Amniotic stem cell (primary cell): ENCODE measurements around the gene STX18.
"Not testable (repeated sequence)": the region's sequence is repeated elsewhere in the genome, so short reads cannot be mapped to it uniquely, and the experiment has no call there.

Experiments used
- DNase-seq: peaks from one replicate; lab custom pipeline; 2025; lab: John Stamatoyannopoulos, UW

STX18 gene

GRCh38 chr4:4541661-4542570, at the start of gene STX18:
Gene STX18 (minus strand): TSS chr4:4542048. CDS start chr4:4541964, 84 bp downstream.
- DNase-seq, result peak; percentile 68

DNA sequence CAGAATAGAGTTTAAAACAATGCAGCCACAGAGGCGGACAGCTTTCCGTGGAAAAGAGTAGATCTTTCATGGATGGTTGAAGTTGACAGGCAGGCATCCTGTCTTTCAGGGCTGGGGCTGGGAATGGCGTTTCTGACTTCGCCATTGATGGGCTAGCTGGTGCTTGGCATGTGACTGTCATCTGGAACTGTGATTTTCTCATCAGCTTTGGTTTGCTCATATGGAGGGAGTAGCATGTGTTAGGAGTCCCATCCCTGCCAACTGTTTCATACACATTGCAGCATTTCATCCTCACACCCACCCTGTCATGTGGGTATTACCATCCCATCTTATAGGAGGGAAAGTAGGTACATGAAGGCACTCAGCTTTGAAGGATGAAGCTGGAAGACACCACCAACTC, 49.2 kb upstream of the STX18 start:
- DNase-seq, result no peak

- DNase-seq, result no peak
Measured at GRCh38 chr4:4590546-4590945, 48.7 kb upstream of the STX18 start.

GRCh38 chr4:4585012-4585670, 43.3 kb upstream of the STX18 start:
- DNase-seq, result no peak

- no peak for DNase-seq
Measured at GRCh38 chr4:4583606-4584005, 41.8 kb upstream of the STX18 start.

GRCh38 chr4:4582653-4583052, 40.8 kb upstream of the STX18 start:
- DNase-seq, result no peak

GRCh38 chr4:4580494-4580893, 38.6 kb upstream of the STX18 start:
- no peak for DNase-seq

DNA sequence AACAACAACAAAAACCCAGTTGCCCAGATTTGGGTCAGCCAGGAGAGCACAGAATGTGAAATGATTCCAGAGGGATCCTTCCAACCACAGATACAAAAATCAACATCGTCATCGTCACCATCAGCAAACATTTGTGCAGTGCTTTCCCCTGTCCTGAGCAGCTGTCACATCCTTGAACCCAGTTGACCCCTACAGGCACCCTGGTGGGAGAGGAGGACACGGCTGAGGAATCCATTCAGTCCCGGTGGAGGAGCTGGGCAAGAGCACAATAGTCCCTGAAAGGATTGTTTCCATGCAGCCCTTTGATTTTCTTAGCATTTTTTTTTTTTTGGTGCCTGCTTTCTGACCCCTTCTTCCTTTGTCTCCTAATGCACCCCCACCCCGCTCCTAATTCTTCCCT, 37.1 kb upstream of the STX18 start:
- no peak for DNase-seq

GRCh38 chr4:4577359-4577875, 35.6 kb upstream of the STX18 start:
- DNase-seq, result no peak

- no peak for DNase-seq
Measured at GRCh38 chr4:4575284-4576211, 33.7 kb upstream of the STX18 start.

- DNase-seq, result no peak
Measured at GRCh38 chr4:4574792-4575191, 32.9 kb upstream of the STX18 start.

DNA sequence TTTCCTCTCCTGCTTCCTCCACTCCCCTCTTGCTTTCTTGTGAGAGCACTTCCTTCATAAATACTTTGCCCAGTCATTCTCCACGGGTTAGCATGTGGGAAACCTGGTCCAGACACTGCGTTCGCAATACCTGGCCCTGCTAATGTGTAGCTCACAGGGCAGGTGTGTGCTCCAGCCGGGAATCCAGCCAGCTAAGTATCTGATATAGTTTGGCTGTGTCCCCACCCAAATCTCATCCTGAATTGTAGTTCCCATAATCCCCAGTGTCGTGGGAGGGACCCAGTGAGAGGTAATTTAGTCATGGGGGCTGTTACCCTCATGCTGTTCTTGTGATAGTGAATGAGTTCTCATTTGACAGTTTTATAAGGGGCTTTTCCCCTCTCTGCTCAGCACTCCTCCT, 32.2 kb upstream of the STX18 start:
- DNase-seq, result no peak

GRCh38 chr4:4572821-4573220, 31.0 kb upstream of the STX18 start:
- DNase-seq, result no peak

DNA sequence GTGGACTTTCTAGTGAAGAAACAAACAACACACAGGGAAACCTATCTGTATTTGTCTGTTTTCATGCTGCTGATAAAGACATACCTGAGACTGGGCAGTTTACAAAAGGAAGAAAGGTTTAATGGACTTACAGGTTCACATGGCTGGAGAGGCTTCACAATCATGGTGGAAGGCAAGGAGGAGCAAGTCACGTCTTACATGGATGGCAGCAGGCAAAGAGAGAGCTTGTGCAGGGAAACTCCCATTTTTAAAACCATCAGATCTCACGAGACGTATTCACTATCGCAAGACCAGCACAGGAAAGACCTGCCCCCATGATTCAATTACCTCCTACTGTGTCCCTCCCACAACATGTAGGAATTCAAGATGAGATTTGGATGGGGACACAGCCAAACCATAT, 28.0 kb upstream of the STX18 start:
- DNase-seq, result not testable (repeated sequence)

DNA sequence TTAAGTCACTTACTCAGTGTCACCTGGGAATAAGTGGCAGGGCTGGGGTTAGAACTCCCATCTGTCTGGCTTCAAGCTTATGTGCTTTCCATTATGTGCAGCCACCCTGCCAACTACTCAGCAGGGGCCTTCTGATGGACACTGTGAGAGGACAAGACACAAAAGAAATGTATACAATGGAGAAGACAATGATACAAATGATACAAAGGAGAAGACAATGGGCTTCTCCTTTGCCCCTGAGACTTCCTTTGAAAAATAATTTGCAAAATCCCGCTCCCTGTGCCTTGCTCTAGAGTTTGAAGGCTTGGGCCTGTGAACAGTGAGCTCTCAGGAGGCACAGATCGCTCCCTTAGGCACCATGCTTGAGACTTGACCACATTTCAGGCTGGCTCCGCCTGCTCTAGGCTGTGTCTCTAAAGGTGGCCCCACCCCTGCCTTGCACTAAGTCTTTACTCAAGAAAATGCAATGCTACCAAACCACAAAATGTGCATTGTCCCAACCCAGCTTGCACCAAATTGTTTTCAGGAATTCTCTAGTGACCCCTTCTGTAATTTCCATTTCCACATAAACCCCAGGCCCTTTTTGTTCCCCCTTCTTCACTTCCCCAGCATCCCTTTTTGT, 27.1 kb upstream of the STX18 start:
- no peak for DNase-seq

DNA sequence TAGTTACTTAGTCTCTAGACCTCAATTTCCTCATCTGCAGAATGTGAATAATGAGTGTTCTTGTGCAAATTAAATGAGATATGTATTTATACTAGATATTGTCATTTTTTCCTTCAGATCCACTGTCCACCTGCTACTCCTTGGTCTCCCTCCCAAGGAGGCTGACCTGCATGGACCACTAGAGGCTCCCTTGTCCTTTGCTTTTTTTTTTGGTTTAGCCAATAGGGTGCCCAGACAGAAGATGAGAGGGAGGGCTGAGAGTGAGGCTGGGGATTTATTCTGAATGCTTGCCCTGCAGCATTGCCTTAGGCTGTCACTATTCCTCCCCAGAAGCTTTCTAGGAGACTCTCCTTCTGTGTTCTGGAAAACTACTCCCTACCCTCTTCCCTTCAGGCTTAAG, 24.5 kb upstream of the STX18 start:
- DNase-seq, result not testable (repeated sequence)

GRCh38 chr4:4564522-4564921, 22.7 kb upstream of the STX18 start:
- DNase-seq, result no peak

- no peak for DNase-seq
Measured at GRCh38 chr4:4560642-4561041, 18.8 kb upstream of the STX18 start.

DNA sequence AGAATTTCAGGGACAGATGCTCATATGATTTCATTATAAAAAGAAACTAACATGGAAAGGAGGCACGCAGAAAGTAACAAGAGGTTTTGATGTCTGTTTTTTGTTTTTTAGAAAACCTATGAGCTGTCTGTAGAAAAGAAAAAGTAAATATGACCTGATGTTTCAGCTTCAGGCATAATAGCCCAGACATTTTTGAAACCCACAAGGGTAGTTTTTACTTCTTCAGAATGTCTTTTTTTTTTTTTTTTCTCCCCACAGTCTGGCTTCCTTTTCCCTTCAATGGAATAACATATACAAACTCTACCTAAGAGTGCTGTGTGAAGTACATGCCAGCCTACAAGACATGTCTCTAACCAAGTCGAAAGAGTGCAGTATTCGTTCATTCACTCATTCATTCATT, 18.3 kb upstream of the STX18 start:
- no peak for DNase-seq

GRCh38 chr4:4559596-4559995, 17.7 kb upstream of the STX18 start:
- DNase-seq, result no peak

DNA sequence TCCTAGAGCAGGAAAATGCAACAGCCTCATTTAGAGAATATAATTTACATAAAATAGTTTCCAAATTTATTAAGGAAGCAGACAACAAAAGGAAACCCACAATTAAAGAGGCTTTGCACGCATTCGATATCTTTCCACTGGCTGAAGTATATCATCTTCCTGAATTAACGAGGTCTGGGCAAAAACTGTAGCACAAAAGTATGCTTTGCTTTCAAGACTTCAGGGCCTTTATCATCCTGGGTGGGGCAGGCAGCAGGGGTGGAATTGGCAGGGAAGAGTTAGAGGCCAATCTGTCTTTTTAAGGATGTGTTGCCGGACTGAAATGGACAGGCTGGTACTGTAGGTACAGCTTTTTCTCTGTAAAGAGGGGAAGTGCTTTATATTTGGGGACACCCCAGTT, 17.0 kb upstream of the STX18 start:
- DNase-seq, result no peak

GRCh38 chr4:4555916-4556315, 14.1 kb upstream of the STX18 start:
- DNase-seq, result no peak
